ENCODE data around the gene MOB3B.

Gene MOB3B

GRCh38 chr9:27392451-27392850, 137.2 kb downstream of the MOB3B start:
- DNase-seq (ENCODE audit: low read depth): no peak
- in situ Hi-C loops (cut with HindIII; ENCODE audit: low sequenced_read_pairs): no loop called here
- H3K4me3 ChIP-seq (ENCODE audit: low read depth, low read length): no peak overlapping the region
- no peak for TF ChIP-seq CTCF (IDR thresholded peaks at IDR 0.05; ENCODE audit: low read depth, low read length, missing control alignments)

- in situ Hi-C loops (cut with HindIII; ENCODE audit: low sequenced_read_pairs): no loop called here
- DNase-seq (ENCODE audit: low read depth): no peak
- no peak overlapping the region for H3K4me3 ChIP-seq (ENCODE audit: low read depth, low read length)
- no peak for TF ChIP-seq CTCF (IDR thresholded peaks at IDR 0.05; ENCODE audit: low read depth, low read length, missing control alignments)
These were observed 138.3 kb downstream of the MOB3B start for GRCh38 chr9:27391040-27391895.

- no peak overlapping the region for H3K4me3 ChIP-seq (ENCODE audit: low read depth, low read length)
- no peak for DNase-seq (ENCODE audit: low read depth)
- no peak for TF ChIP-seq CTCF (IDR thresholded peaks at IDR 0.05; ENCODE audit: low read depth, low read length, missing control alignments)
- in situ Hi-C loops (cut with HindIII; ENCODE audit: low sequenced_read_pairs): no loop called here
These were observed 141.5 kb downstream of the MOB3B start for GRCh38 chr9:27388150-27388549.

GRCh38 chr9:27387722-27388121, 141.9 kb downstream of the MOB3B start:
- in situ Hi-C loops (cut with HindIII; ENCODE audit: low sequenced_read_pairs): no loop called here
- no peak for DNase-seq (ENCODE audit: low read depth)
- TF ChIP-seq CTCF (IDR thresholded peaks at IDR 0.05; ENCODE audit: low read depth, low read length, missing control alignments): no peak
- no peak overlapping the region for H3K4me3 ChIP-seq (ENCODE audit: low read depth, low read length)

- no peak for TF ChIP-seq CTCF (IDR thresholded peaks at IDR 0.05; ENCODE audit: low read depth, low read length, missing control alignments)
- H3K4me3 ChIP-seq (ENCODE audit: low read depth, low read length): no peak overlapping the region
- no peak for DNase-seq (ENCODE audit: low read depth)
- in situ Hi-C loops (cut with HindIII; ENCODE audit: low sequenced_read_pairs): no loop called here
These were observed 143.0 kb downstream of the MOB3B start for GRCh38 chr9:27386571-27387091.

- DNase-seq (ENCODE audit: low read depth): no peak
- in situ Hi-C loops (cut with HindIII; ENCODE audit: low sequenced_read_pairs): no loop called here
- no peak for TF ChIP-seq CTCF (IDR thresholded peaks at IDR 0.05; ENCODE audit: low read depth, low read length, missing control alignments)
- H3K4me3 ChIP-seq (ENCODE audit: low read depth, low read length): no peak overlapping the region
These were observed 143.8 kb downstream of the MOB3B start for GRCh38 chr9:27385606-27386322.

All from astrocyte of the cerebellum (primary cell).